ENCODE data around the gene DAPK1. TPM values are rescaled to one million over a fixed set of nuclear protein-coding genes. Genes with fewer than 3 reads are reported as not detected.

DAPK1 gene
- total RNA-seq, 1 donor from 2014 or later: 0.79 TPM

DNA sequence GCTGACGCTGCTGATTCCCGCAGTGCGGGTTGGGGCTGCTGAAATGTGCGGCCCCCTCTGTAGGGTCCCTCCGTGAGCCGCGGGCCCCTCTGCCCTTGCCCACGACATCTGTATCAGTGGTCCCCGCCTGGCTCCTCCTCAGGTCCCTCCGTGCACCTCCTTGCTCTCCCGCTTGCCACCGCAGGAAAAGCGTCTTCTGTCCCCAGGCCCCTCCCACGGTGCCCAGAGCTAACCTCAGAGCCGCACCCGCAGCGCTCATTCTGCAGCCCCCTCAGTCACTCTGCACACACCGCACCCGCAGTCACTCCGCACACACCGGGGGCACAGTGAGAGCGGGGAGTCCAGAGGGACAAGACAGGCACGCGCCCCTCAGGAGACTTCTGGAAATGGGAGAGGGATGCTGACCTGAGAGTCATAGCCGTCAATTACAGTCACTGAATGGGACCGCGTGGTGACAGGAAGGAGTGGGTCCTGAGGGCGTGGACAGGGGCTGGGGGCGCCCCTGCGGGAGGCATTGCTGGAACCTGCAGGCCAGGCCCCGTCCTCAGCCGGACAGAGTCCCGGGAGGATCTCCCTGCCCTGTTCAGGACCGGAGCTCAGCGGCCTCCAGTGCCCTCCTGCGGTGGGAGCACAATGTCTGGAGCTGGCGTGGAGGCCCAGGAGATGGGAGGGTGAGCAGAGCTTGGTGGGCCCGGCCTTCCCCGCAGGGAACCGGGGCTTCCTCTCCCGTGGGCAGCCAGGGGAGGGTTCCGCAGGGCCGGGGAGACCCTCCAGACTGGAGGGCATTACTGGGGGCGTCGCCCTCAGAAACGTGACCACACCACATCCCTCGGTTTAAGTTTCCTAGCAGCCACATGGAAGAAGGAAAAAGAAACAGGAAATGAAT, 162.1 kb downstream of the DAPK1 start:
- TF ChIP-seq, protein P1, sequence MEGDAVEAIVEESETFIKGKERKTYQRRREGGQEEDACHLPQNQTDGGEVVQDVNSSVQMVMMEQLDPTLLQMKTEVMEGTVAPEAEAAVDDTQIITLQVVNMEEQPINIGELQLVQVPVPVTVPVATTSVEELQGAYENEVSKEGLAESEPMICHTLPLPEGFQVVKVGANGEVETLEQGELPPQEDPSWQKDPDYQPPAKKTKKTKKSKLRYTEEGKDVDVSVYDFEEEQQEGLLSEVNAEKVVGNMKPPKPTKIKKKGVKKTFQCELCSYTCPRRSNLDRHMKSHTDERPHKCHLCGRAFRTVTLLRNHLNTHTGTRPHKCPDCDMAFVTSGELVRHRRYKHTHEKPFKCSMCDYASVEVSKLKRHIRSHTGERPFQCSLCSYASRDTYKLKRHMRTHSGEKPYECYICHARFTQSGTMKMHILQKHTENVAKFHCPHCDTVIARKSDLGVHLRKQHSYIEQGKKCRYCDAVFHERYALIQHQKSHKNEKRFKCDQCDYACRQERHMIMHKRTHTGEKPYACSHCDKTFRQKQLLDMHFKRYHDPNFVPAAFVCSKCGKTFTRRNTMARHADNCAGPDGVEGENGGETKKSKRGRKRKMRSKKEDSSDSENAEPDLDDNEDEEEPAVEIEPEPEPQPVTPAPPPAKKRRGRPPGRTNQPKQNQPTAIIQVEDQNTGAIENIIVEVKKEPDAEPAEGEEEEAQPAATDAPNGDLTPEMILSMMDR (IDR thresholded peaks at IDR 0.05; ENCODE audit: insufficient read depth, low read length, severe bottlenecking): no peak
- FAIRE-seq: no peak
- H3K27me3 ChIP-seq (ENCODE audit: control insufficient read depth, insufficient read depth, low read length): no peaks in the 10 kb centered on the region
- no peak overlapping the region for H3K4me3 ChIP-seq (ENCODE audit: low read depth, low read length)
- H3K36me3 ChIP-seq (ENCODE audit: control insufficient read depth, insufficient read depth, low read length): no peaks in the 10 kb centered on the region
- DNase-seq (ENCODE audit: low read depth): no peak

DNA sequence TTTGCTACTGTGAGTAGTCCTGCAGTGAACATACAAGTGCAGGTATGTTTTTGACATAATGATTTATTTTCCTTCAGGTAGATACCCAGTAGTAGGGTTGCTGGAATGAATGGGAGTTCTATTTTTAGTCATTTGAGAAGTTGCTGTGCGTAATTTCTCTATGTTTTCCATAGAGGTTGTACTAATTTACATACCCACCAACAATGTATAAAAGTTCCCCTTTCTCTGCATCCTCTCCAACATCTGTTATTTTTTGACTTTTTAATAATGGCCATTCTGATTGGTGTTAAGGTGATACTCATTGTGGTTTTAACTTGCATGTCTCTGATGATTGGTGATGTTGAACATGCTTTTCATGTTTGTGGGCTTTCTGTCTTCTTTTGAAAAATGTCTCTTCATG, 163.6 kb downstream of the DAPK1 start:
- no peak for DNase-seq (ENCODE audit: low read depth)
- Histone ChIP-seq H3K4me3 (ENCODE audit: low read depth, low read length) (no peak overlapping the region), H3K27me3 (ENCODE audit: control insufficient read depth, insufficient read depth, low read length) (no peaks in the 10 kb centered on the region), H3K36me3 (ENCODE audit: control insufficient read depth, insufficient read depth, low read length) (no peaks in the 10 kb centered on the region)
- TF ChIP-seq, protein P1 (IDR thresholded peaks at IDR 0.05; ENCODE audit: insufficient read depth, low read length, severe bottlenecking): no peak
- no peak for FAIRE-seq

DNA sequence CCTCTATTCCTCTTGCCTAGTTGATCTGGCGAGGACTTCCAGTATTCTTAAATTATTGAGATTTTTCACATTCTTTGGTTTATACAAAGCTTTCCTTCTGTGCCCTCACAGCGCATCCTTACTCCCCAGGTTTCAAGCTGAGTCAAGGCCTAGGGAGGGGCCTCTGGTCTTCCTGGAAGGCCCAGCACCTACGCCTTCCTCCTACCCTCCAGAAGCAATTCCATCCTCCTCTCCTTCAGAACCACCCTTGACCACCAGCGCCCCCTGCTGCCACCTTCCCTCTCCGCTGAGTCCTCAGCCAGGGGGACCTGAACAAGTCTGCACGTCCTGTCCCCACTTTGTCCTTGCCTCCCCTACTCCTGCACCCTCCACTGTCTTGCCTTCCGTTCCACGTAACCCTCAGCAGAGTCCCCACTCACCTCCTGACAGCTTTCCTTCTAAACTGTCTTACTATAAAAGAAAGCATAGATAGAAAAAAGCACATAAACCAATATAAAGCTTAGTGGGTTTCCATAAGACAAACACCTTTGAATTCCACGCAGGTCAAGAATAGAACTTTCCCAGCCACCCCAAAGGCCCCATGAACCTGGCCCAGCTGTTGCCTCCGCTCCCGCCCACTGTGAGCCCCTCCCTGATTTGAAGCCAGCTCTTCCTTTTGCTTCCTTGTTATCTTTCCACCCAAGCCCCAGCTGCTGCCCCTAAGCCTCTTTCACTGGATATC, 165.3 kb downstream of the DAPK1 start:
- peak; percentile 72 for DNase-seq (ENCODE audit: low read depth)
- no peak for FAIRE-seq

DNA sequence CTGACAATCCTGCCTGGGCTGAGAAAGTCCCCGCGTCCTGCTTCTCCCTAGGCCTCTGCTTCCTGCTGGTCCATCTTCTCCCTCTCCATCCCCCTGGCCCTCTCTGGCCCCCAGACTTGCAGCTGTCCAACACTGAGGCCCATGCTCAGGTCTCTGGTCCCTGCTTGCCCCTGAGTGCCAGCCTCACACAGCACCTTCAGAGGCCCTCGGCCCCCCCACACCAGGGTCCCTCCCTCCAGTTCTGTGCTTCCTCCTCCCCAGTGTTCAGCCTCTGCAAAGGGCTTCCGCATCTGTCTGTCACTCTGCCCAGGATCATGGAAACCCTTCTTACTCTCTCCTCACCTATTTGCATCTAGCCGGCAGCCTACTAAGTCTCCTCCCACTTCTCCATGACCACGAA, 165.9 kb downstream of the DAPK1 start:
- H3K4me3 ChIP-seq (ENCODE audit: low read depth, low read length): no peak overlapping the region
- DNase-seq (ENCODE audit: low read depth) (no peak), FAIRE-seq (no peak)
- H3K27me3 ChIP-seq (ENCODE audit: control insufficient read depth, insufficient read depth, low read length): no peaks in the 10 kb centered on the region
- TF ChIP-seq, protein P1 (IDR thresholded peaks at IDR 0.05; ENCODE audit: insufficient read depth, low read length, severe bottlenecking): no peak
- no peaks in the 10 kb centered on the region for H3K36me3 ChIP-seq (ENCODE audit: control insufficient read depth, insufficient read depth, low read length)

More for the DNA sequence above, 165.3 kb downstream of the DAPK1 start:
- H3K36me3 ChIP-seq (ENCODE audit: control insufficient read depth, insufficient read depth, low read length): no peaks in the 10 kb centered on the region
- TF ChIP-seq, protein P1 (IDR thresholded peaks at IDR 0.05; ENCODE audit: insufficient read depth, low read length, severe bottlenecking): peak; percentile 86
- H3K27me3 ChIP-seq (ENCODE audit: control insufficient read depth, insufficient read depth, low read length): no peaks in the 10 kb centered on the region
- no peak overlapping the region for H3K4me3 ChIP-seq (ENCODE audit: low read depth, low read length)

DNA sequence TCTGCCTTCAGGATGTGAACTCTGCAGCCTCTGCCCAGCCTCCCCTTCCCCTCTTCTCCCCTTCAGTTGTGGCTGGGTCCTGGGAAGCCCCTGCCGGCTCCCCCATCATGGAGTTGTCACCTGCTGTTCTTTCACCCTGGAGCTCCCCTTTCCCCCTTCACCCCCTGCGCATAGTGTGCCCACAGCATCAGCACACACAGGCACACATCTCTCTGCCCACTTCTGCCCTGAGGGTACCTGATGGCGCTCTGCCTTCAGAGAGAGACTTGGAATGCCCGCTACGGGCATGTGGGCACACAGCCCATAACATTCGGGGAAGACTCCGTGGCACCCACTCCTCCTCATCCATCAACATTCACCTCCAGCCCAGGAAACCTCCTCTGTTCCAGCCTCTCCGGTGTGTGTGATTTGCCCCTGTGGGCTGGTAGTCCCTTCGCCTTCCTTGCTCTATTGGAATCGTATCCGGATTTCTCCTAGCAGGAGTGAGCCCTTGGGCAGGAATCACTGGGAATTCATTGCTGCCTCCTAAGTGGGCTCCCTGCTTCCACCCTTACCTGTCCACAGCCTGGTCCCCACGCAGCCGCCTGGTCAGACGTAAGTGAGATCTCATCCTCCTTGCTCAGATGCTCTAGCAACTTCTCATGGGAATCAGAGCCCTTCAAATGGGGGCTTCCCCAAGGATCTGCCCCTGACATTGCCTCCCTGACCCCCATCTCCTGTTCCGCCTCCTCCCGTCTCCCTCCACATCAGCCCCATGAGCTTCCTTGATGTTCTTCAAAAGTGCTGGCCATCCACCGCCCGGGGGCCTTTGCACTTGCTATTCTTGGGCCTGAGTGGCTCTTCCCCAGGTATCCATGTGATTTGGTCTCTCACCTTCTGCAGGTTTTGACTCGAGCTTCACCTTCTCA, 166.7 kb downstream of the DAPK1 start:
- FAIRE-seq: no peak
- no peak for DNase-seq (ENCODE audit: low read depth)
- H3K36me3 ChIP-seq (ENCODE audit: control insufficient read depth, insufficient read depth, low read length): no peaks in the 10 kb centered on the region
- H3K4me3 ChIP-seq (ENCODE audit: low read depth, low read length): no peak overlapping the region
- TF ChIP-seq, protein P1 (IDR thresholded peaks at IDR 0.05; ENCODE audit: insufficient read depth, low read length, severe bottlenecking): no peak
- no peaks in the 10 kb centered on the region for H3K27me3 ChIP-seq (ENCODE audit: control insufficient read depth, insufficient read depth, low read length)
